Fibroblast of skin of scalp (primary cell): ENCODE data around the gene REEP5.
"Not testable (repeated sequence)": the region's sequence is repeated elsewhere in the genome, so short reads cannot be mapped to it uniquely, and the experiment has no call there.

Source experiments
- DNase-seq: peaks from one replicate; pipeline ENCODE4 v3.0.0-alpha.2; 2013

The REEP5 gene

DNA sequence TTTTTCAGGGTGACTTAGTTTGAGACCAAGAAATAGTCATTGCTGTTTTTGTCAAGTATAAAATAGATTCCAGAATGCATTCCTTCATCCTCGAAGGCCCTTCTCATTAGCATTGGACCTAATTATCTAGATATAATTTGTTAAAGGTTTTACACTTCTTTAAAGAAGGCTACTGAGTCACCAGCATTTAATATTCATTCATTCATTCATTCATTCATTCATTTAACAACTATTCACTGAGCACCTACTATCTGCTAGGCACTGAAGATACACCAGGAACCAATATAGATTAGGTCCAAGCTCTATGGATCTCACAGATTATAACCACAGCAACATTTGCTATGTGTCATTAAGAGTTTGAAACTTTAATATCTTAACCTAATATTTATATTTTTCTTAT, 11.1 kb upstream of the REEP5 start:
- no peak for DNase-seq

DNA sequence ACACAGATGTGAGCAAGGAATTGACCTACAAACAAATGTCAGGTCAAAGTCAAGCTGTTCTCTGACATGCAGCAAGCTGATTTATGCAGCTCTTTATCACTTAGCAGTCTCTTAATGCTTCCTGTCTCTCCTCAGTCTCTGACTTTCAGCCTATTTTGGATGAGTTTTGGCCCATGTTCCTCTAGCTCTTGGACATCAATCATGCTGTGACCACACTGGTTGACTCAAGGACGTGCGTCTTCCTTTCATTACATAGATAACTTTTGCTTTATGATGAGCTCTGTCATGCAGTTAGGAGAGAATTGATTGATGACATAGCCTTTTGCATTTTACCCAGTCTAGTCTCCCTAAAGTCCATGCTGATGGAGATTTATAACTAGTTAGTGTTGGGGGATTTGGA, 9.4 kb upstream of the REEP5 start:
- no peak for DNase-seq

DNA sequence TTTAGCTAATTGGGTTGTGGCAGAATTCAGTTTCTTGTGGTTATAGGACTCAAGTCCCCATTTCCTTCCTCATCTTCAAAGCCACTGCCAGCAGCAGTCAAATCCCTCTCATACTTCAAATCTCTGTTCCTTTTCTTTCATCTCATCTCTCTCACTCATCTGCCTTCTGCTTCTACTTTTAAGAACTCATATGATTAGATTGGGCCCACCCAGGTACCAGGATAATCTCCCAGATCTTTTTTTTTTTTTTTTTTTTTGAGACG, 8.0 kb upstream of the REEP5 start:
- DNase-seq: no peak

DNA sequence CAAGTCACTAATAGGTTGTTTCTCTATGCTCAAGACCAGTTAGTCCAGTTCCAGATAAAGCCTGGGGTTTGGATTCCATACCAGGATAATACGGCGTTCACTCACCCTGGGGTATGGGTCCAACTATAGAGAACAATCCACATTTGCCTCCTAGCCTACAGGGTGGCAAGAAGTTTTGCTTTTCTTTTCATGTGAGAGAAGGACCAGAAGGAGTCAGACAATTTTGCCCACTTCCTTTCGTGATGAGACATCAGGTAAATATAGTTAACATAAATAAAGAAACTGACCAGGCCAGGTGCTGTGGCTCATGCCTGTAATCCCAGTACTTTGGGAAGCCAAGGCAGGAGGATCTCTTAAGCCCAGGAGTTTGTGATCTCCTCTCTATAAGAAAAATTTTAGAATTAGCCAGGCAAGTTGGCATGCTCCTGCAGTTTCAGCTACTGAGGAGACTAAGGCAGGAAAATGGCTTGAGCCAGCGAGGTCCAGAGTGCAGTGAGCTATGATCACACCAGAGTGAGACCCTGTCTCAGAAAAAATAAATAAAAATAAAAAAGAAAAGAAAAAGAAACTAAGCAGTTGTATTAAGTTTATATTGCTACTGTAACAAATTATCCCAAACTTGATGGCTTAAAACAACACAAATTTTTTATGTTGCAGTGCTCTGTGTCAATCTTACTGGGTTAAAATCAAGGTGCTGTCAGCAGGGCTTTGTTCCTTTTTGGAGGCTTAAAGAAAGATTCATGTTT, 7.5 kb upstream of the REEP5 start:
- DNase-seq: no peak

DNA sequence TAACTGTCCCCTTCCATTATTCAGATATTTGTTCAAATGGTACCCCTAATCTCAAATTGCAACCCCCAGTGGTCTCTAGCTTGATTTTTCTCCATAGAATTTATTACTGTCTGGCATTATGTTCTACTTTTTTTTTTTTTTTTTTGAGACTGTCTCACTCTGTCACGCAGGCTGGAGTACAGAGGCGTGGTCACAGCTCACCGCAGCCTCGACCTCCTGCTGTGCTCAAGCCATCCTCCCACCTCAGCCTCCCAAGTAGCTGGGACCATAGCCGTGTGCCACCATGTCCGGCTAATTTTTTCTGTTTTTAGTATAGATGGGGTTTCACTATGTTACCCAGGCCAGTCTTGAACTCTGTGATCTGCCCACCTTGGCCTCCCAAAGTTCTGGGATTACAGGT, 2.0 kb upstream of the REEP5 start:
- DNase-seq: no peak

DNA sequence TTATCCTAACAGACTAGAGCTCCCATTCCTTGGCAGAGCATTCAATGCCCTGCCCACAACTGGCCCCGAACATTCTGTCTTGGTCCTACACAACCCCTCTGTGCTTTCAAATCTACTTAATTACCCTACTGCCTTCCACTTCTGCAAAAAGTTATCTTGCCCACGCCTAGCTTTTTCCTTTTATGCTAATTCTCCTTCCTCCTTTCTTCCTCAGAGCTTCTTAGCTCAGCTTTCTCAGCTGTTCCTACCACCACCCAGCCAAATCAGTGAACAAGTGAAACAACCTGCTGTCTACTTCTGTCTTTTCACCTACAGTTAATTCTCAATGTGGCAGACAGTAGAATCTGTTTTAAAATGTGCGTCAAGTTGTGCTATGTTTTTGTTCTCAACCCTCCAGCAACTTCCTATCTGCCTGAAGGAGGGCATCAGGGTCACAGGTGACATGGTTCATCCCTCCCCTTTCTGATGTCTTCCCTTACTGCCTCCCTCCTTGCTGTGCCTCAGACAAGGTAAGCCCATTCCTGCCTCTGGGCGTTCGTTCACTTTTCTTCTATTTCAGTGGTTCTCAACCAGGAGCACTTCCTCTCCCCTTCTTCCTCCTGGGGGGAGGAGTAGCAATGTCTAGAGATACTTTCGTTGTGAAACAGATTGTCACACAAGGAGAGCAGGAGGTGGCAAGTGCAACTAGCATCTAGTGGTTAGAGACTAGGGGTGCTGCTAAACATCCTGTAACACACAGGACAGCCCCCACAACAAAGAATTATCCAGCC, 1.3 kb upstream of the REEP5 start:
- DNase-seq: no peak

DNA sequence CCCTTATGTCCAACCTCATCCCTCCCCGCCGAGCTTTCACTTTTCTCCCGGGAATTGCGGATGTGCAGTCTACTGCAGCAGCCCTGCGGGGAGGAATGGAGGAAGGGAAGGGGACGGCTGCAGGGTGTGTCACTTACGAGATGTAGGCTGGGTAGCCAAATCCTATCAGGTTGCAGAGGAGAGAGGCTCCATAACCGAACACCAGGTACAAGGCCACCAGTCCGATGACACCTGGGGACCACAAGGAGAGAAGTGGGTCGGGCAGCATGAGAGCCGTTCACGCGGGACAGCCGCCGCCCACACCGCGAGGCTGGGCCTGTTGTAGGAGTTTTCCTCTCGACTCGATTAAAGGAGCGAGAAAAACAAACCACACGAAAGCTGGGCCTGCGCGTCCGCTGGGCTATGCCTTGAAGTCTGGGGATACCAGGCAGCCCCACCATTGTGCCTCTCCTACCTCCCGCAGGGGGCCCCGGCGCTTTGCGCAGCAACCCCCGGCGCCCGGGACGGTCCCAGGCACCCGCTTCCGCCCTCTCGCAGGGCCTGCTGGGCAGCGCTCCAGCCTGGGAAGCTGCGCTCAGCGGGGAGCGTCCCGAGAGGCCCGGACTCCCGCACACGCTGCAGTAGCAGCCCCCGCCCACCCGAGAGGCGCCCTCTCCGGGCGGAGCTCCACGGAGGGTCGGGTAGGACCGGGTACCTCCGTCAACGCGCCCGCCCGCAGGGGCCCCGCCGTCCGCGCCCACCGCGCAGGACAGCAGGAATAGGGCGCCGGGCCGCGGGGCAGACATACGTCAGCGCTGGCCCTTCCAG, 798 bp downstream of the REEP5 start:
- peak; percentile 79 for DNase-seq

DNA sequence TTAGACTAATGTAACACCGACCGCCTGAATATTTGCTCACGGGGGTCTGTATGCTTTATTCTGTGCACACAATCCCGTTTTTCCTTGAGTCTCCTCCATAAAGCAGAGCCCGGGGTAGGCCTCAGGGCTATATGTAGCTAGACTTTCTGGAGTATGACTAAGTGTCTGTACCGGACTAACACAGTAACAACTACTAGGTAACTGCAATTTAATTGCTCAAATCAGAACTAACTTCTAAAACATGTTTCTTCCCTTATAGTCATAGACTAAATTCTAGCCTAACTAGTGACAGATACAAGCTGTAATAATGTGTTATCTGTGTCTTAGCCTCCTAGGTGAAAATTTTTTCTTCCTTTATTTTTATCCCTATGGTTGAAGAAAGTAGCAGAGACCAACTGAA, 2.1 kb downstream of the REEP5 start:
- no peak for DNase-seq

DNA sequence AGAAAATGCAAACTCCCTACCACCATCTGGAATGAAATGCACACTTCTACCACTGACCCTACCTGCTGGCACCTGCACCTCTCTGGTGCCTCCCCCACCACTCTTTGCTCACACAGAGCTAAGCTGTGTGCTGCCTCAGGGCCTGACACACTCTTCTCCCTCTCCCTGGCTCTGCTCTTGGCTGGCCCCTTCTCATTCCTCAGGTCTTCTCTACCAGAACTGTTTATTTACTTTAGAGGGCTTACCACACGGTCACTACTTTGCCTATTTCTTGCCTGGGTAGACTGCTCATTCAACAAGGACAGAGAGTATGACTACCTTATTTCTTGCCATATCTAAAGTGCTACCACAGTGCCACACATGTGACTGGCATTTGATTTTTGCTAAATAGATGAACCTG, 3.3 kb downstream of the REEP5 start:
- DNase-seq: no peak

DNA sequence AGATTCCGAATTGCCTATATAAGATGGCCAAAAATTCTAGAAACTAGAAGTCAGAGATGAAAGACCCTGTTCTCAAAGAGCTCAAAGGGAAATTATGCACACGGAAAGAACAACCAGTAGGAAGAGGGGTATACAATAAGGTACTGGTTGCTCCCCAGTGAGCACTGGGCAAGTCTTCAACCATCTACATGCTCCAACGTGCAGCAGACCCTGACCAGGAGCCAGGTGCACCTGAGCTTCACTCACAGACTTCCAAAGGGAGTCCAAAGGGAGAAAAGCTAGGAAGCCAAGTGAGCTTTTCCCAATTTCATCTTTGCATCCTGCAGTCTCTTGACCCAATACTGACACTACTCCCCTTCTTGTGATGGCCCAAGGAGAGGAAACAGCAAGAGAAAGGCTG, 3.9 kb downstream of the REEP5 start:
- no peak for DNase-seq

DNA sequence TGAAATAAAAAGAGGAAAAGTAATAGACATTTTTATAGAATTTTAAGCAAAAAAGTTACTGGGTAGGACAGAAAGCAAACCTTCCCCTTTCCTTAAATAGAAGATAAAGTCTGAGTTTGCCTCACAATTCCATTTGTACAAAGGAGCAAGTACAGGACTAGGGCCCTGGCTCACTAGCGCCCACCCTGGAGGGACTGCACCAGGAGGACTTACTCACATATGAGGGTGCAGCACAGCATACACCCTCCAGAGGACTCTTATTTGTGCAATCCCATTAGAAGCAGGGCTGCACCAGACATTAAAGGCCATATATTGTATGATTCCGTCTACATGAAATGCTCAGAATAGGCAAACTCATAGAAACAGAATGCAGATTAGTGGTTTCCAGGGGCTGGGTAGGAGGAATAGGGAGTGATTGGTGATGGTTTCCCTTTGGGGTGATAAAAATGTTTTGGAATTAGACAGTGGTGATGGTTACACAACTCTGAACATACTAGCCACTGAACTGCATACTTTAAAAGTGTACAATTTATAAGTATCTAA, 4.5 kb downstream of the REEP5 start:
- peak; percentile 34 for DNase-seq

DNA sequence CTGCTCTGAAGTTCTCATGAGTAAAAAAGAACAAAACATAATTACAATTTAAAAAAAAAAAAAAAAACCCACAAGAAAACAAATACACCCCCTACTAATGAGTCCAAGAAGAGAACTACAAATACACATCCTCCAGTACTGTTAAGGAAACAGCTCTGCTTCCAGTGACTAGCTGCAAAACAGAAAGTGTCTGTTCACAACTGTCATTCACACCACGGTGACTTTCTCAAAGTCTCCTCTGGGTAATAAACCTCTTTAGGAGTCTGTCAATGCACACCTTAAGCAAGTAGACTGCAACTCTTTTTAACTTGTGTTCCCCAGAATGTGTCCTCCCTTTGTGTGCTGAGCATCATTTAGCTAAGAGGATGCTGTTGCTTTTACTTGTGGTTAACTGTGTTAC, 6.2 kb downstream of the REEP5 start:
- no peak for DNase-seq

DNA sequence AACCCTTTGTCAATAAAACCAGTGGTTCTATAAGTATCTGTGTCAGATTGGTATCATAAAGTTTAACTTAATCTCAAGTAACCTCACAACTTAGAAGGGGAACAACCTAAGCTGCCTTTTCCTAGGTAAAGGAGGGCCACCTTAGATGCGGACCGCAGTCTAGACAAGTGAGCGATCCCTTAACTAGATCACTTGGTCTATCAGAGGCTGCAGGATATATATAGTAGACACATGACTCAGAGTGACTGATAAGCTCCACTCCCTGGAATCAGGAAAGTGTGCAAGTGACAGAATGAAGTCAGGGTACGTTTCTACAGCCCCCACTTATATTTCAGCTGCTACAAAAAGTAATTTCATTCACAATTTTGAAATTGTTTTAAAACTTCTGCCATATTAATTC, 7.4 kb downstream of the REEP5 start:
- DNase-seq: peak; percentile 5

DNA sequence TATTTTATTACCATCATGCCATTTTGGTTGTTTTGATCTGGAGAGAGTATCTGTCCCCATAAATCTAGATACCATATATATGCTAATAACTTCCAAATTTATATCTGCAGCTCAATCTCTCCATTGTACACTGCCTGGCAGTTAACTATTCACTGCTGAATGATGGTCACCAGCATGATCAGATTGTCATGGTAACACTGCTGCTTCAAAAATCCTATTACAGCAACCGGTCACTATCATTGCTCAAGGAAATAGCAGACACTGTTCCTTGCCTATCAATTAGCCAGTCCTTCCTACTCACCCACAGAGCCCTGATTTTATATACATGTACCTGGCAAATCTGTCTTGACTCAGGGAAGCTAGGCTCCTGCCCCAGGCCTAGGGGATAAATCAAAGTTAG, 11.5 kb downstream of the REEP5 start:
- DNase-seq: no peak

DNA sequence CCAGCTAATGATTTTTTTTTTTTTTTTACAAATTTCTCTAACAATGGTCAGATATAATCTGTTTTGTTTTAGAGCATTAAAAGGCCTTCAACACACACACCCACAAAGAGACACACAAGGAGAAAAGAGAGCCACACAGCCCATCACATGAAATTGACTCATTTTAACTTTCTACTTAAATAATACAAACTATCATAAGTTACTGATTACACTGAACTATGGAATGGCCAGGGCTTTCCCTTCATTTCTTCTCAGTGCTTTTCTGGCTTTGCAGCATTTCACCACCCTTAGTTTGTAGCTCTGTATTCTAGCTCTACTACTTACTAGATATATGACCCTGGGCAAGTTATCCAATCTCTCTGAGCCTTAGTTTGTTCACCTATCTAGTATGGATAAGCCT, 13.2 kb downstream of the REEP5 start:
- no peak for DNase-seq

DNA sequence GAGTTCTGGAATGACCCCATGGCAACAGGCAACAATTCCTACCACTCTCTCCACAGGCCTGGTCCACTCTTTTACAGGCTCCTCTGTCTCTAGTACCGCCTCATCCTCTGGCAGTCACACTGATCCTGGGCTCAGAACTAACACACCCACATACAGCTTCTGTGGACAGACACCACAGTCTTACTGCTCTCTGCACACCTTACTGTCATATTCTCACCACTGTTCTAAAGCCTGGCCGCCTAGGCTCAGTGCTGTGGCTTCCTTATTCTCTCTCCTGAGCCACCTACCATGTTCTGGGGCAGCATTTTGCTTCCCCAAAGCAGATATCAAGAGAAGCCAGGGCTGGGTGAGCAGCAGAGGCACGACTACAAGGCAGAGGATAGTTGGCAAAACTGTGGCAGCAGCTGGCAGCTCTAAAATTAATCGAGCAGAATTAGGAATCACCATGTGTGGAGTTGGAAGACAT, 14.8 kb downstream of the REEP5 start:
- DNase-seq: no peak

DNA sequence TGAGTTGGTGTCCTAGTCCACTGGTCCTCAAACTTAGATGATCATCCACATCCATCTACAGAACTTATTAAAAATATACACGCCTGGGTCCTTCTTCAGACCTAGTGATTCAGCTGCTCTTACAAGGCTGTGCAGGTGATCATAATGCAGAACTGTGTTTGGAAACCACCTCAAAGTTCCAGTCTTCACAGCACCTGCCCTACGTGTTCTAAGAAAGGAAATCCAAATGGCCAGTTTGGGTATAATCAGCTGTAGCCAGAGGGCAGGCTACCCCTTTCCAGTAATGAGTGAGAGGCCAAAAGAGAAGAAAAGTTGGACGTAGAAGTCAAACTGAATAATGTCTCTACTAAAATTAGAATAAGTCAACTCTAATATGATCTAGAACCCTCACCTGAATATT, 15.4 kb downstream of the REEP5 start:
- no peak for DNase-seq

DNA sequence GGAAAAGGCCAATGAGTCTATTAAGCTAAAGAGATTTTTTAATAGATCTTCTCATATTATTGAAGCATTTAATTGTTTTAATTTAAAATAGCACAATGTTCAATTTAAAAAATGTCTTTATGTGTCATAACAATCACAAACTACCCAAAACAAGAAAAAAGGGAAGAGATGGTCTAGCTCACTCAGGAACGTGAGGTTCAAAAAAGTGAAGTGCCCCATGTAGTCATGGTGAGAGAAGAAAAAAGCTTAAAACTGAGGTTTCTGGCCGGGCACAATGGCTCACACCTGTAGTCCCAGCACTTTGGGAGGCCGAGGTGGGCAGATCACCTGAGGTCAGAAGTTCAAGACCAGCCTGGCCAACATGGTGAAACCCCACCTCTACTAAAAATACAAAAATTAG, 17.0 kb downstream of the REEP5 start:
- not testable (repeated sequence) for DNase-seq

DNA sequence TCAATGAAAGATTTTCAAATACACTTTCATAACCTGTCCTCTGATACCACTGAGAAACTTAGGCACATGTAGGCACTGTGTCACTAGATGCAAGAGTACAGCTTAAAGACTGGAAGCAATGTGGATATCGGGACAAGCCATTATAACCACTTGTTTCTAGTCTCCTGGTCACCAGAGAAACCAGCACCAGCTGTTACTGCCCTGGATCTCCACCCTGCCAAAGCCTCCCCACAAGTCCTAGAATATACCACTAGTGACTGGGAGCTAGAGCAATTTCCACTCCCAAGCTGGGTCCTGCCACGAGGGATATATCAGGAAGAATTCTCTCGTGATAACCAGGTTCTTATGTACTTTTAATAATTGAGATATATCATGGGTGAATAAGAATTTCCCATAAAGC, 19.5 kb downstream of the REEP5 start:
- no peak for DNase-seq

DNA sequence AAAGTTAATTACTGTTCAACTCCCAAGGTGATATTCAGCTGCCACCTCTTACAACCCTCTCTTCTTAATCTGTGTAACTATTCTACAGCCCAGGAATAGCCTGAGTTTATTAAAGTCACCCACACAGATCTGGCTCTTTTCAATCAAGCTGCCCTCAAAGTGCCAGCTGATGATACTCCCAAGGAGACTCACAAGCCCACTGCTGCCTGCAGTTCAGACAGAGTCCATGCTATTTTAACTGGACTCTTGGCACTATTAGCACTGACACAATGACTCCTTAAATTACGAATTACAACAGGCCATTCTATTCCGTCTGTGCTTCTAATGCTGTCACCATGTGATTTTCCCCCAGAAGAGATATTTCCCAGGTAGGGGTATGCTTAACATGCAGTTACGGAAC, 26.3 kb downstream of the REEP5 start:
- DNase-seq: no peak

DNA sequence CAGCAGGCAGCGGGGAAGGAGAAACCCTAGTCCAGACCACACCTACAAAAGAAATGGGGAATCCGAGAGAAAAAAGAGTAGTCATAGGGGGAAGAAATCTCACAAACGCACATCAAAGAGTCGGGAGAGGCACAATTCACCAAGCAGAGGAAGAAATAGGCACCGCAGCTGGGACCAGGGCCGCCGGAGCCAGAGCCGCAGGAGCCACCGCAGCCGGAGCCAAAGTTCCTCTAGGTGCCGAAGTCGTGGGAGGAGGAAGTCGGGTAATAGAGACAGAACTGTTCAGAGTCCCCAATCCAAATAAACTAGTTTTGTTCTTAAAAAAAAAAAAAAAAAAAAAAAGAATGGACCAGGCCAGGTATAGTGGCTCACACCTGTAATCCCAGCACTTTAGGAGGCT, 29.3 kb downstream of the REEP5 start:
- DNase-seq: no peak

DNA sequence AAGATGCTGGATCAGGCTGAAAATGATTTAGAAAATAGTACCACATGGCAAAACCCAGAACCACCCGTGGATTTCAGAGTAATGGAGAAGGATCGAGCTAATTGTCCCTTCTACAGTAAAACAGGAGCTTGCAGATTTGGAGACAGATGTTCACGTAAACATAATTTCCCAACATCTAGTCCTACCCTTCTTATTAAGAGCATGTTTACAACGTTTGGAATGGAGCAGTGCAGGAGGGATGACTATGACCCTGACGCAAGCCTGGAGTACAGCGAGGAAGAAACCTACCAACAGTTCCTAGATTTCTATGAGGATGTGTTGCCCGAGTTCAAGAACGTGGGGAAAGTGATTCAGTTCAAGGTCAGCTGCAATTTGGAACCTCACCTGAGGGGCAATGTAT, 30.0 kb downstream of the REEP5 start:
- DNase-seq: not testable (repeated sequence)

DNA sequence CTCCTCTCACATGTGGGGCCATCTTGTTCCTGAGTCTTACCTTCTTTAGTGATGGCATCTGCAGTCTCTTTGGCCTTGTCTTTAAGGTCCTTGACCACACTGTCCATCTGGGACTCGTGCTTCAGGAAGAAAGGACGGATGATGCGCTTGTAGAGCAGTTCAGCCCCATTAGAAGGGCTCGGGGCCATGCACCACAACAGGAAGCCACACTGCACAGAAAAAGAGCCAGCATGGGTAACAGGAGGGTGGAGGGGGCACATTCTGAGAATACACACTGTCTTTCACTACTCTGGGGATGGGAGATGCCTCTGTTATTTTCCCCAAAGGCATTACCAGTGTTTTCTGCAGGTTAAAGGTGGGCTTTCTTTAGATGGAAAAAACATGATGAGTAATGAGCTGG, 35.1 kb downstream of the REEP5 start:
- DNase-seq: no peak

DNA sequence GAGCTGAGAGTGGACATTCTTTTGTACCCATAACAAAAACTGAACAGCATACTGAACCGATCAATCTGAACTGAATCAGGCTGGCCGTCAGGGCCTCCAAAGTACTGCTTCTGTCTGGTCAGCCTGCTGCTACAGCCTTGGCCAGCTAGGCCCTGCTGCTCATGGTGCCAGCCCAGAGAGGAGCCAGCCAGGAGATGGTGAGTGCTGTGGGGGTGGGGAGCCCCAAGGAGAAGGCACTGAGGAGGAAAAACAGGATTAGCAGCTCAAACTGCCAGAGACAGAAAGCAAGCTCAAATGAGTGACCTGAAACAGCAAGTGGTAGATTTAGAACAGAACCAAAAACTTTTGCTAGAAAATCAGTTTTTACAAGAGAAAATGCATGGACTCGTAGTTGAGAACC, 37.0 kb downstream of the REEP5 start:
- no peak for DNase-seq
